WTC11 (cell line): Measurements from ENCODE around the gene FGFBP1. TPM values are rescaled to one million over a fixed set of nuclear protein-coding genes. Genes with fewer than 3 reads are reported as not detected.

Experiments
- ATAC-seq: fragments of 200-7000 bp; cut with Tn5 transposase; 2 replicates; pipeline ENCODE4 v1.10.0; 2021; ENCODE audit warnings: mild to moderate bottlenecking, moderate library complexity
- CTCF ChIA-PET: fragments of 300-600 bp; sonication (Branson Sonifier 250); formaldehyde crosslinking; loops from one replicate; lab custom pipeline; 2021; ENCODE audit warnings: antibody characterized with exemption; lab: Charles Lee
- POLR2A ChIA-PET: fragments of 350-600 bp; sonication (Branson Sonifier 250); formaldehyde crosslinking; loops from one replicate; lab custom pipeline; 2021; ENCODE audit warnings: antibody characterized with exemption; lab: Charles Lee
- DNase-seq: peaks from one replicate; pipeline ENCODE4 v3.0.0; 2021; ENCODE audit warnings: low spot score
- H3K27ac Mint-ChIP-seq: 2 replicates; pipeline ENCODE4 v1.8.0; 2021; ENCODE audit warnings: mixed read lengths
- H3K27me3 Mint-ChIP-seq: 2 replicates; pipeline ENCODE4 v1.8.0; 2021; ENCODE audit warnings: low read depth, mild to moderate bottlenecking, moderate library complexity, mixed read lengths
- H3K36me3 Mint-ChIP-seq: 2 replicates; pipeline ENCODE4 v1.8.0; 2021; ENCODE audit warnings: mixed read lengths
- H3K4me1 Mint-ChIP-seq: 2 replicates; pipeline ENCODE4 v1.8.0; 2022; ENCODE audit warnings: mixed read lengths
- H3K4me3 Mint-ChIP-seq: 2 replicates; pipeline ENCODE4 v1.8.0; 2021; ENCODE audit warnings: mild to moderate bottlenecking, moderate library complexity, mixed read lengths
- H3K9me3 Mint-ChIP-seq: 2 replicates; pipeline ENCODE4 v1.8.0; 2021; ENCODE audit warnings: mixed read lengths
- CBFB ChIP-seq: sonication (generic); formaldehyde crosslinking; IDR thresholded peaks from 2 replicates; pipeline ENCODE4 v1.8.1; 2022; ENCODE audit warnings: mild to moderate bottlenecking, low read depth, missing genetic modification reagents
- CREB1 ChIP-seq: sonication (generic); formaldehyde crosslinking; IDR thresholded peaks from 2 replicates; pipeline ENCODE4 v1.8.0; 2023; ENCODE audit warnings: mild to moderate bottlenecking, missing genetic modification reagents
- ESRRA ChIP-seq: sonication (generic); formaldehyde crosslinking; IDR thresholded peaks from 2 replicates; pipeline ENCODE4 v1.8.1; 2022; ENCODE audit warnings: mild to moderate bottlenecking, missing genetic modification reagents, borderline replicate concordance
- ETV6 ChIP-seq: sonication (generic); formaldehyde crosslinking; IDR thresholded peaks from 2 replicates; pipeline ENCODE4 v1.8.1; 2022; ENCODE audit warnings: mild to moderate bottlenecking, missing genetic modification reagents
- FOXJ3 ChIP-seq: sonication (generic); formaldehyde crosslinking; IDR thresholded peaks from 2 replicates; pipeline ENCODE4 v1.9.0; 2021; ENCODE audit warnings: missing genetic modification reagents, mild to moderate bottlenecking, borderline replicate concordance
- FOXP1 ChIP-seq: sonication (generic); formaldehyde crosslinking; IDR thresholded peaks from 2 replicates; pipeline ENCODE4 v1.8.0; 2022; ENCODE audit warnings: missing genetic modification reagents, mild to moderate bottlenecking, moderate library complexity, borderline replicate concordance
- GABPB1 ChIP-seq: sonication (generic); formaldehyde crosslinking; IDR thresholded peaks from 2 replicates; pipeline ENCODE4 v1.8.1; 2023; ENCODE audit warnings: mild to moderate bottlenecking, missing genetic modification reagents
- NFATC4 ChIP-seq: fragments of 250-450 bp; sonication (Bioruptor Pico); IDR thresholded peaks from 2 replicates; pipeline ENCODE4 v1.9.0; 2021; ENCODE audit warnings: mild to moderate bottlenecking
- NFYB ChIP-seq: sonication (generic); formaldehyde crosslinking; conservative IDR thresholded peaks from 2 replicates; pipeline ENCODE4 v1.8.0; 2022; ENCODE audit warnings: low read depth, missing genetic modification reagents
- OVOL2 ChIP-seq: fragments of 250-450 bp; sonication (Bioruptor Pico); IDR thresholded peaks from 2 replicates; pipeline ENCODE4 v1.9.0; 2021; ENCODE audit warnings: mild to moderate bottlenecking, borderline replicate concordance
- PRRX2 ChIP-seq: fragments of 250-450 bp; sonication (Bioruptor Pico); IDR thresholded peaks from 2 replicates; pipeline ENCODE4 v1.8.0; 2021; ENCODE audit warnings: mild to moderate bottlenecking
- SMAD3 ChIP-seq: sonication (generic); formaldehyde crosslinking; IDR thresholded peaks from 2 replicates; pipeline ENCODE4 v1.8.0; 2022; ENCODE audit warnings: missing genetic modification reagents, mild to moderate bottlenecking, borderline replicate concordance
- SMAD4 ChIP-seq: sonication (generic); formaldehyde crosslinking; IDR thresholded peaks from 2 replicates; pipeline ENCODE4 v1.8.0; 2022; ENCODE audit warnings: mild to moderate bottlenecking, missing genetic modification reagents
- ZNF219 ChIP-seq: sonication (generic); formaldehyde crosslinking; IDR thresholded peaks from 2 replicates; pipeline ENCODE4 v1.8.0; 2023; ENCODE audit warnings: missing genetic modification reagents, mild to moderate bottlenecking, borderline replicate concordance
- total RNA-seq: library from RNA; stranded (reverse); gene quantifications from 3 replicates; pipeline ENCODE4 v1.2.3, GENCODE V29; 2021
- TF ChIP-seq, protein P1 (sequence below): sonication (generic); formaldehyde crosslinking; IDR thresholded peaks from 2 replicates; pipeline ENCODE4 v1.8.0; 2023; ENCODE audit warnings: missing genetic modification reagents
- TF ChIP-seq, protein P2 (sequence below): fragments of 250-450 bp; sonication (Bioruptor Pico); IDR thresholded peaks from 2 replicates; pipeline ENCODE4 v1.9.0; 2021; ENCODE audit warnings: mild to moderate bottlenecking
- TF ChIP-seq, protein P3 (sequence below): sonication (generic); formaldehyde crosslinking; IDR thresholded peaks from 2 replicates; pipeline ENCODE4 v1.8.1; 2023; ENCODE audit warnings: mild to moderate bottlenecking, missing genetic modification reagents, borderline replicate concordance
- TF ChIP-seq, protein P4 (sequence below): fragments of 250-450 bp; sonication (Bioruptor Pico); IDR thresholded peaks from 2 replicates; pipeline ENCODE4 v1.9.0; 2021; ENCODE audit warnings: moderate library complexity, mild to moderate bottlenecking, inconsistent platforms, borderline replicate concordance
- TF ChIP-seq, protein P5 (sequence below): fragments of 250-450 bp; sonication (Bioruptor Pico); IDR thresholded peaks from 2 replicates; pipeline ENCODE4 v1.9.0; 2021; ENCODE audit warnings: mild to moderate bottlenecking
- TF ChIP-seq, protein P6 (sequence below): sonication (generic); formaldehyde crosslinking; IDR thresholded peaks from 2 replicates; pipeline ENCODE4 v1.8.1; 2022; ENCODE audit warnings: low read depth, missing genetic modification reagents, borderline replicate concordance
- TF ChIP-seq, protein P7 (sequence below): sonication (generic); formaldehyde crosslinking; IDR thresholded peaks from 2 replicates; pipeline ENCODE4 v1.8.1; 2023; ENCODE audit warnings: mild to moderate bottlenecking, missing genetic modification reagents, moderate library complexity
- TF ChIP-seq, protein P8 (sequence below): sonication (generic); formaldehyde crosslinking; IDR thresholded peaks from 2 replicates; pipeline ENCODE4 v1.8.1; 2023; ENCODE audit warnings: mild to moderate bottlenecking, missing genetic modification reagents, moderate library complexity

FGFBP1 gene
- total RNA-seq, 1 experiment from 2014 or later = not detected

DNA sequence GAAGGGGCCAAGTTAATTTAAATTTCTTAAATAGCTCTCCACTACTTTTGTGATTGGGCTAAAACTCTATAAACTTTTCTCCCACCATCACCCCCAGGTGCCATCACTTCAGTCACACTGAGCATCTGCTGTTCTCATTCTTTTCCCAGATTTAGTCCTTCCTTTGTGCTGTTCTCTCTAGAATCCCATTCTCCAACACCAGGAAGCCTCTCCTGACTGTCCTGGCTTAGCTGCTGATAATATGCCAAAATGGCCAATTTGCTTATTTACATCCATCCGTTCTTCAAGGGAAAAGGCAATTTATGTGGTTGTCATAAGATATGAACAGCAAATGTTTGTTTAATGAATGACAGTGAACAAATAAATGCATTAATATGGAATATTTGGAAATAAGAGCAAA lies 44.1 kb downstream of the FGFBP1 start (continued):
- TF ChIP-seq CBFB (CRISPR knock-in tag) (no peak), CREB1 (no peak), ETV6 (CRISPR knock-in tag) (no peak)

DNA sequence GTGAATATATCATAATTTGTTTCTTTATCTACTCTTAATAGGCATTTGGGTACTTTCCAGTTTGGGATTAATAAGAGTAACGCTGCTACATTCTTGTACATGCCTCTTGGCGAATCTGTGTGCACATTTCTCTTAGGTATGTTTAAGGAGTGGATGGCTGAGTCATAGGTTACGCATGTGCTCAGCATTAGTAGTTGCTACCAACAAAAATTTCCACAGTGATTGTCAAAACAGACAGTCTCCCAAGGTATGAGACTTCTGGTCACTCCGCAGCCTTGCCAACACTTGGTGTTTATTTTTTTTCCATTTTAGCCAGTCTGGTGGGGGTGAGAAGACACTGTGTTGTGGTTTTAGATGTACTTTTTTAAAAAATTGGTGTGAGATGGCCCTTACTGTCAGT lies 44.6 kb downstream of the FGFBP1 start:
- Mint-ChIP-seq H3K9me3 (peaks cover 11% of the 10 kb centered on the region), H3K4me1 (peaks cover 15% of the 10 kb centered on the region), H3K4me3 (no peak overlapping the region), H3K27ac (no peak overlapping the region), H3K27me3 (no peaks in the 10 kb centered on the region), H3K36me3 (no peaks in the 10 kb centered on the region; the same call in 1 of the 2 replicates)
- ChIA-PET POLR2A (no interaction called here), CTCF (interaction anchor here (1.6 kb wide), 1 partner anchor 12 kb away, joined by 6 read pairs; no protein-coding TSS in a partner anchor)
- DNase-seq = no peak
- TF ChIP-seq OVOL2 (CRISPR knock-in tag) = no peak
- ATAC-seq = no peak

DNA sequence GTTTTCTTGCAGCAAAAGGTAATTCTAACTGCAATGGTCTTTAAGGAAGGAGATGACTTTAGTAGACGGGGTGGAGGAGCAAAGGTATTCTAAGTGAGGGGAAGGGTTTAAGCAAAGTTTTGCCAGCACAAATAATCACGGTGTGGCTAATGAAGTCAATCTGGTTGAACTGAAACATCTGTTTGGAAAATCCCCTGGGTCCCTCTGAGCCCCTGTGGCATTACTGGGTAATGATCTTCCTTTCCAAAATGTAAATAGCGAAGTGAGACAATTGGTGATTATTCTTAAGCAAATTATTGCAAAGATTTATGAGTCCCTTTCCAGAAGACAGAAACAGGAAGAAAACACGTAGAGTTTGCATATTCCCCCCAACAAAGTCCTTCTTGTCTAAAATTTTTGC lies 47.2 kb downstream of the FGFBP1 start:
- DNase-seq = no peak
- ATAC-seq = no peak
- ChIA-PET CTCF (interaction anchor here (1.1 to 1.6 kb wide), 4 partner anchors 9 to 85 kb away, joined by 3 to 8 read pairs (median 6); no protein-coding TSS in a partner anchor), POLR2A (no interaction called here)
- Mint-ChIP-seq H3K36me3 (no peaks in the 10 kb centered on the region; the same call in 1 of the 2 replicates), H3K27me3 (no peaks in the 10 kb centered on the region), H3K4me1 (peaks cover 15% of the 10 kb centered on the region), H3K27ac (no peak overlapping the region), H3K4me3 (no peak overlapping the region), H3K9me3 (peaks cover 7% of the 10 kb centered on the region; the same call in 1 of the 2 replicates)
- TF ChIP-seq, protein P1, sequence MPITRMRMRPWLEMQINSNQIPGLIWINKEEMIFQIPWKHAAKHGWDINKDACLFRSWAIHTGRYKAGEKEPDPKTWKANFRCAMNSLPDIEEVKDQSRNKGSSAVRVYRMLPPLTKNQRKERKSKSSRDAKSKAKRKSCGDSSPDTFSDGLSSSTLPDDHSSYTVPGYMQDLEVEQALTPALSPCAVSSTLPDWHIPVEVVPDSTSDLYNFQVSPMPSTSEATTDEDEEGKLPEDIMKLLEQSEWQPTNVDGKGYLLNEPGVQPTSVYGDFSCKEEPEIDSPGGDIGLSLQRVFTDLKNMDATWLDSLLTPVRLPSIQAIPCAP (CRISPR knock-in tag) = no peak
- TF ChIP-seq, protein P2, sequence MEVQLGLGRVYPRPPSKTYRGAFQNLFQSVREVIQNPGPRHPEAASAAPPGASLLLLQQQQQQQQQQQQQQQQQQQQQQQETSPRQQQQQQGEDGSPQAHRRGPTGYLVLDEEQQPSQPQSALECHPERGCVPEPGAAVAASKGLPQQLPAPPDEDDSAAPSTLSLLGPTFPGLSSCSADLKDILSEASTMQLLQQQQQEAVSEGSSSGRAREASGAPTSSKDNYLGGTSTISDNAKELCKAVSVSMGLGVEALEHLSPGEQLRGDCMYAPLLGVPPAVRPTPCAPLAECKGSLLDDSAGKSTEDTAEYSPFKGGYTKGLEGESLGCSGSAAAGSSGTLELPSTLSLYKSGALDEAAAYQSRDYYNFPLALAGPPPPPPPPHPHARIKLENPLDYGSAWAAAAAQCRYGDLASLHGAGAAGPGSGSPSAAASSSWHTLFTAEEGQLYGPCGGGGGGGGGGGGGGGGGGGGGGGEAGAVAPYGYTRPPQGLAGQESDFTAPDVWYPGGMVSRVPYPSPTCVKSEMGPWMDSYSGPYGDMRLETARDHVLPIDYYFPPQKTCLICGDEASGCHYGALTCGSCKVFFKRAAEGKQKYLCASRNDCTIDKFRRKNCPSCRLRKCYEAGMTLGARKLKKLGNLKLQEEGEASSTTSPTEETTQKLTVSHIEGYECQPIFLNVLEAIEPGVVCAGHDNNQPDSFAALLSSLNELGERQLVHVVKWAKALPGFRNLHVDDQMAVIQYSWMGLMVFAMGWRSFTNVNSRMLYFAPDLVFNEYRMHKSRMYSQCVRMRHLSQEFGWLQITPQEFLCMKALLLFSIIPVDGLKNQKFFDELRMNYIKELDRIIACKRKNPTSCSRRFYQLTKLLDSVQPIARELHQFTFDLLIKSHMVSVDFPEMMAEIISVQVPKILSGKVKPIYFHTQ = no peak
- no peak for TF ChIP-seq SMAD3
- no peak for TF ChIP-seq ESRRA (CRISPR knock-in tag)
- TF ChIP-seq PRRX2 = no peak
- TF ChIP-seq NFATC4 (CRISPR knock-in tag) = no peak
- no peak for TF ChIP-seq FOXP1 (CRISPR knock-in tag)
- TF ChIP-seq, protein P3, sequence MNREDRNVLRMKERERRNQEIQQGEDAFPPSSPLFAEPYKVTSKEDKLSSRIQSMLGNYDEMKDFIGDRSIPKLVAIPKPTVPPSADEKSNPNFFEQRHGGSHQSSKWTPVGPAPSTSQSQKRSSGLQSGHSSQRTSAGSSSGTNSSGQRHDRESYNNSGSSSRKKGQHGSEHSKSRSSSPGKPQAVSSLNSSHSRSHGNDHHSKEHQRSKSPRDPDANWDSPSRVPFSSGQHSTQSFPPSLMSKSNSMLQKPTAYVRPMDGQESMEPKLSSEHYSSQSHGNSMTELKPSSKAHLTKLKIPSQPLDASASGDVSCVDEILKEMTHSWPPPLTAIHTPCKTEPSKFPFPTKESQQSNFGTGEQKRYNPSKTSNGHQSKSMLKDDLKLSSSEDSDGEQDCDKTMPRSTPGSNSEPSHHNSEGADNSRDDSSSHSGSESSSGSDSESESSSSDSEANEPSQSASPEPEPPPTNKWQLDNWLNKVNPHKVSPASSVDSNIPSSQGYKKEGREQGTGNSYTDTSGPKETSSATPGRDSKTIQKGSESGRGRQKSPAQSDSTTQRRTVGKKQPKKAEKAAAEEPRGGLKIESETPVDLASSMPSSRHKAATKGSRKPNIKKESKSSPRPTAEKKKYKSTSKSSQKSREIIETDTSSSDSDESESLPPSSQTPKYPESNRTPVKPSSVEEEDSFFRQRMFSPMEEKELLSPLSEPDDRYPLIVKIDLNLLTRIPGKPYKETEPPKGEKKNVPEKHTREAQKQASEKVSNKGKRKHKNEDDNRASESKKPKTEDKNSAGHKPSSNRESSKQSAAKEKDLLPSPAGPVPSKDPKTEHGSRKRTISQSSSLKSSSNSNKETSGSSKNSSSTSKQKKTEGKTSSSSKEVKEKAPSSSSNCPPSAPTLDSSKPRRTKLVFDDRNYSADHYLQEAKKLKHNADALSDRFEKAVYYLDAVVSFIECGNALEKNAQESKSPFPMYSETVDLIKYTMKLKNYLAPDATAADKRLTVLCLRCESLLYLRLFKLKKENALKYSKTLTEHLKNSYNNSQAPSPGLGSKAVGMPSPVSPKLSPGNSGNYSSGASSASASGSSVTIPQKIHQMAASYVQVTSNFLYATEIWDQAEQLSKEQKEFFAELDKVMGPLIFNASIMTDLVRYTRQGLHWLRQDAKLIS (CRISPR knock-in tag) = no peak
- TF ChIP-seq SMAD4 (CRISPR knock-in tag) = no peak
- TF ChIP-seq, protein P4, sequence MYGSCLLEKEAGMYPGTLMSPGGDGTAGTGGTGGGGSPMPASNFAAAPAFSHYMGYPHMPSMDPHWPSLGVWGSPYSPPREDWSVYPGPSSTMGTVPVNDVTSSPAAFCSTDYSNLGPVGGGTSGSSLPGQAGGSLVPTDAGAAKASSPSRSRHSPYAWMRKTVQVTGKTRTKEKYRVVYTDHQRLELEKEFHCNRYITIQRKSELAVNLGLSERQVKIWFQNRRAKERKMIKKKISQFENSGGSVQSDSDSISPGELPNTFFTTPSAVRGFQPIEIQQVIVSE (CRISPR knock-in tag) = no peak
- TF ChIP-seq ZNF219 (CRISPR knock-in tag) = no peak
- TF ChIP-seq, protein P5, sequence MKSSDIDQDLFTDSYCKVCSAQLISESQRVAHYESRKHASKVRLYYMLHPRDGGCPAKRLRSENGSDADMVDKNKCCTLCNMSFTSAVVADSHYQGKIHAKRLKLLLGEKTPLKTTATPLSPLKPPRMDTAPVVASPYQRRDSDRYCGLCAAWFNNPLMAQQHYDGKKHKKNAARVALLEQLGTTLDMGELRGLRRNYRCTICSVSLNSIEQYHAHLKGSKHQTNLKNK = no peak
- TF ChIP-seq GABPB1 = no peak
- TF ChIP-seq, protein P6, sequence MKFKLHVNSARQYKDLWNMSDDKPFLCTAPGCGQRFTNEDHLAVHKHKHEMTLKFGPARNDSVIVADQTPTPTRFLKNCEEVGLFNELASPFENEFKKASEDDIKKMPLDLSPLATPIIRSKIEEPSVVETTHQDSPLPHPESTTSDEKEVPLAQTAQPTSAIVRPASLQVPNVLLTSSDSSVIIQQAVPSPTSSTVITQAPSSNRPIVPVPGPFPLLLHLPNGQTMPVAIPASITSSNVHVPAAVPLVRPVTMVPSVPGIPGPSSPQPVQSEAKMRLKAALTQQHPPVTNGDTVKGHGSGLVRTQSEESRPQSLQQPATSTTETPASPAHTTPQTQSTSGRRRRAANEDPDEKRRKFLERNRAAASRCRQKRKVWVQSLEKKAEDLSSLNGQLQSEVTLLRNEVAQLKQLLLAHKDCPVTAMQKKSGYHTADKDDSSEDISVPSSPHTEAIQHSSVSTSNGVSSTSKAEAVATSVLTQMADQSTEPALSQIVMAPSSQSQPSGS (CRISPR knock-in tag) = no peak
- TF ChIP-seq, protein P7, sequence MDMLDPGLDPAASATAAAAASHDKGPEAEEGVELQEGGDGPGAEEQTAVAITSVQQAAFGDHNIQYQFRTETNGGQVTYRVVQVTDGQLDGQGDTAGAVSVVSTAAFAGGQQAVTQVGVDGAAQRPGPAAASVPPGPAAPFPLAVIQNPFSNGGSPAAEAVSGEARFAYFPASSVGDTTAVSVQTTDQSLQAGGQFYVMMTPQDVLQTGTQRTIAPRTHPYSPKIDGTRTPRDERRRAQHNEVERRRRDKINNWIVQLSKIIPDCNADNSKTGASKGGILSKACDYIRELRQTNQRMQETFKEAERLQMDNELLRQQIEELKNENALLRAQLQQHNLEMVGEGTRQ (CRISPR knock-in tag) = no peak
- TF ChIP-seq, protein P8, sequence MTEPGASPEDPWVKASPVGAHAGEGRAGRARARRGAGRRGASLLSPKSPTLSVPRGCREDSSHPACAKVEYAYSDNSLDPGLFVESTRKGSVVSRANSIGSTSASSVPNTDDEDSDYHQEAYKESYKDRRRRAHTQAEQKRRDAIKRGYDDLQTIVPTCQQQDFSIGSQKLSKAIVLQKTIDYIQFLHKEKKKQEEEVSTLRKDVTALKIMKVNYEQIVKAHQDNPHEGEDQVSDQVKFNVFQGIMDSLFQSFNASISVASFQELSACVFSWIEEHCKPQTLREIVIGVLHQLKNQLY (CRISPR knock-in tag) = no peak
- no peak for TF ChIP-seq ETV6 (CRISPR knock-in tag)
- TF ChIP-seq NFYB (CRISPR knock-in tag) = no peak
- TF ChIP-seq FOXJ3 (CRISPR knock-in tag) = no peak
